Stimulated activated CD4-positive, alpha-beta T cell treated with anti-CD3 and anti-CD28 coated beads, TNF-alpha, amount 100 ng/mL, for 1 hour (primary cell): ENCODE data around the gene FCAMR.
A peak's percentile ranks its signal among the peaks of the same experiment; 100 is the strongest.

ENCODE experiments used
- DNase-seq, 3 donors: peaks; one replicate each; pipeline ENCODE4 v3.0.0-alpha.2; 2020; ENCODE audit warnings: low read depth in 3 of 3, low spot score in 1 of 3

FCAMR gene

GRCh38 chr1:206970446-206970845 lies at the start of gene FCAMR:
Gene FCAMR, minus strand, starts transcription at chr1:206970460. Its CDS starts 335 bp downstream, at chr1:206970125.
- no peak for DNase-seq

- DNase-seq: no peak
Observed at GRCh38 chr1:207019661-207020060, 49.4 kb upstream of the FCAMR start.

GRCh38 chr1:207019161-207019560 lies 48.9 kb upstream of the FCAMR start:
- DNase-seq: no peak

- DNase-seq: no peak
Observed at GRCh38 chr1:207018707-207019106, 48.4 kb upstream of the FCAMR start.

- no peak for DNase-seq
Observed at GRCh38 chr1:207017615-207018559, 47.6 kb upstream of the FCAMR start.

- no peak for DNase-seq
Observed at GRCh38 chr1:207015791-207016190, 45.5 kb upstream of the FCAMR start.

- DNase-seq: no peak
Observed at GRCh38 chr1:207014728-207015127, 44.5 kb upstream of the FCAMR start.

- no peak for DNase-seq
Observed at GRCh38 chr1:207013321-207014085, 43.2 kb upstream of the FCAMR start.

GRCh38 chr1:207010726-207011125 lies 40.5 kb upstream of the FCAMR start:
- DNase-seq: no peak

GRCh38 chr1:207009945-207010344 lies 39.7 kb upstream of the FCAMR start:
- DNase-seq: no peak

GRCh38 chr1:207009182-207009850 lies 39.1 kb upstream of the FCAMR start:
- DNase-seq: no peak

- no peak for DNase-seq
Observed at GRCh38 chr1:207007352-207008033, 37.2 kb upstream of the FCAMR start.

- DNase-seq: no peak
Observed at GRCh38 chr1:207006914-207007313, 36.7 kb upstream of the FCAMR start.

GRCh38 chr1:207006083-207006482 lies 35.8 kb upstream of the FCAMR start:
- DNase-seq: no peak

- peak in 1 of 3 donors; percentile 3 for DNase-seq
Observed at GRCh38 chr1:207004931-207005830, 34.9 kb upstream of the FCAMR start.

- no peak for DNase-seq
Observed at GRCh38 chr1:207003210-207003609, 33.0 kb upstream of the FCAMR start.

GRCh38 chr1:207002724-207003146 lies 32.5 kb upstream of the FCAMR start:
- no peak for DNase-seq

- DNase-seq: no peak
Observed at GRCh38 chr1:207001492-207002245, 31.4 kb upstream of the FCAMR start.

- no peak for DNase-seq
Observed at GRCh38 chr1:207000651-207001291, 30.5 kb upstream of the FCAMR start.
